GM20431 (cell line): ENCODE data around the gene KRABD2.
"Not testable (repeated sequence)": the region's sequence is repeated elsewhere in the genome, so short reads cannot be mapped to it uniquely, and the experiment has no call there.

Experiments
- in situ Hi-C: fragments of 300-500 bp; cut with MseI, MboI; formaldehyde crosslinking; loops from one replicate; pipeline ENCODE4 v1.15.0; 2020; ENCODE audit warnings: low sequenced_read_pairs; ENCODE audit not compliant: unreplicated experiment

KRABD2 gene

GRCh38 chr17:8393470-8394231, 17.1 kb upstream of the KRABD2 start:
- in situ Hi-C loops, result no loop called here

- in situ Hi-C loops, result no loop called here
Observed at GRCh38 chr17:8392674-8393469, 16.4 kb upstream of the KRABD2 start.

GRCh38 chr17:8392274-8392673, 15.8 kb upstream of the KRABD2 start:
- in situ Hi-C loops, result no loop called here

- in situ Hi-C loops, result no loop called here
Observed at GRCh38 chr17:8391711-8392110, 15.2 kb upstream of the KRABD2 start.

GRCh38 chr17:8387914-8388651, 11.6 kb upstream of the KRABD2 start:
- in situ Hi-C loops, result no loop called here

GRCh38 chr17:8386841-8387240, 10.3 kb upstream of the KRABD2 start:
- in situ Hi-C loops, result no loop called here

- in situ Hi-C loops, result no loop called here
Observed at GRCh38 chr17:8384801-8385378, 8.4 kb upstream of the KRABD2 start.

GRCh38 chr17:8383143-8383822, 6.8 kb upstream of the KRABD2 start, which contains the start of gene RPL26:
Gene RPL26 (minus strand): TSS chr17:8383193. CDS start chr17:8382310, 883 bp downstream.
- in situ Hi-C loops, result no loop called here

- in situ Hi-C loops, result no loop called here
Observed at GRCh38 chr17:8382880-8383142, 6.3 kb upstream of the KRABD2 start.

- in situ Hi-C loops, result no loop called here
Observed at GRCh38 chr17:8382052-8382879, 5.8 kb upstream of the KRABD2 start.

GRCh38 chr17:8380049-8380448, 3.5 kb upstream of the KRABD2 start:
- in situ Hi-C loops, result no loop called here

GRCh38 chr17:8378117-8378516, 1.6 kb upstream of the KRABD2 start:
- in situ Hi-C loops, result not testable (repeated sequence)

- in situ Hi-C loops, result no loop called here
Observed at GRCh38 chr17:8377422-8377821, 918 bp upstream of the KRABD2 start.

- in situ Hi-C loops, result no loop called here
Observed at GRCh38 chr17:8375738-8376259, 705 bp downstream of the KRABD2 start.

- in situ Hi-C loops, result not testable (repeated sequence)
Observed at GRCh38 chr17:8373856-8374255, 2.6 kb downstream of the KRABD2 start.

- in situ Hi-C loops, result no loop called here
Observed at GRCh38 chr17:8372422-8372821, 4.1 kb downstream of the KRABD2 start.

- in situ Hi-C loops, result no loop called here
Observed at GRCh38 chr17:8371786-8372185, 4.7 kb downstream of the KRABD2 start.

- in situ Hi-C loops, result no loop called here
Observed at GRCh38 chr17:8369944-8370343, 6.6 kb downstream of the KRABD2 start.

- in situ Hi-C loops, result no loop called here
Observed at GRCh38 chr17:8368193-8368592, 8.3 kb downstream of the KRABD2 start.
